AG09309 (cell line): Measurements from ENCODE around the gene GOLGA5.
"Not testable (repeated sequence)": the region's sequence is repeated elsewhere in the genome, so short reads cannot be mapped to it uniquely, and the experiment has no call there.

Experiments used
- DNase-seq: peaks from one replicate; pipeline ENCODE4 v3.0.0-alpha.2; 2010; ENCODE audit warnings: low read depth
- H3K4me3 ChIP-seq: 2 replicates; pipeline ENCODE4 v1.5.1; 2011; ENCODE audit warnings: mild to moderate bottlenecking, low read depth, low read length, moderate library complexity; ENCODE audit not compliant: control insufficient read depth
- TF ChIP-seq, protein P1 (sequence below): IDR thresholded peaks from 2 replicates; pipeline ENCODE4 v1.5.1; 2011; ENCODE audit warnings: mild to moderate bottlenecking, low read depth, low read length, inconsistent platforms; ENCODE audit not compliant: insufficient read depth, control insufficient read depth; ENCODE audit errors: missing control alignments

The GOLGA5 gene

DNA sequence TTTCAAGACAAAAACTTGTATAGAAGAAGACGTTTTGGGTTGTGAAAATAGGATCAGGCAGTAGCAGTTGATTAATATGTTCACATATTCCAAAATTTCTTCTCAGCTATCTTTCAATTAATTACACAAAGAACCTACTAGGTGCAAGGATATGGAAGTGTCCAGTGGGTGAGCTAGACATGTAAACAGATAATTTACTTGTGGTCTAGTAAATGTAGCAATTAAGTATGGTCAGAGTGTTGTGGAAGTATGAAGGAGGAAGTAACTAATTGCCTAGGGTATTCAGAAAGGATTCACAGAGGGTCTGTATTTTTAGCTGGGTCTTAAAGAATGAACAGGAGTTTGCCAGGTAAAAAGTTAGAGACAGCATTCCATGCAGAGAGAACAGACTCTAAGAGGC is 5.9 kb downstream of the GOLGA5 start:
- no peak for DNase-seq
- TF ChIP-seq, protein P1, sequence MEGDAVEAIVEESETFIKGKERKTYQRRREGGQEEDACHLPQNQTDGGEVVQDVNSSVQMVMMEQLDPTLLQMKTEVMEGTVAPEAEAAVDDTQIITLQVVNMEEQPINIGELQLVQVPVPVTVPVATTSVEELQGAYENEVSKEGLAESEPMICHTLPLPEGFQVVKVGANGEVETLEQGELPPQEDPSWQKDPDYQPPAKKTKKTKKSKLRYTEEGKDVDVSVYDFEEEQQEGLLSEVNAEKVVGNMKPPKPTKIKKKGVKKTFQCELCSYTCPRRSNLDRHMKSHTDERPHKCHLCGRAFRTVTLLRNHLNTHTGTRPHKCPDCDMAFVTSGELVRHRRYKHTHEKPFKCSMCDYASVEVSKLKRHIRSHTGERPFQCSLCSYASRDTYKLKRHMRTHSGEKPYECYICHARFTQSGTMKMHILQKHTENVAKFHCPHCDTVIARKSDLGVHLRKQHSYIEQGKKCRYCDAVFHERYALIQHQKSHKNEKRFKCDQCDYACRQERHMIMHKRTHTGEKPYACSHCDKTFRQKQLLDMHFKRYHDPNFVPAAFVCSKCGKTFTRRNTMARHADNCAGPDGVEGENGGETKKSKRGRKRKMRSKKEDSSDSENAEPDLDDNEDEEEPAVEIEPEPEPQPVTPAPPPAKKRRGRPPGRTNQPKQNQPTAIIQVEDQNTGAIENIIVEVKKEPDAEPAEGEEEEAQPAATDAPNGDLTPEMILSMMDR, result no peak
- no peak overlapping the region for H3K4me3 ChIP-seq

DNA sequence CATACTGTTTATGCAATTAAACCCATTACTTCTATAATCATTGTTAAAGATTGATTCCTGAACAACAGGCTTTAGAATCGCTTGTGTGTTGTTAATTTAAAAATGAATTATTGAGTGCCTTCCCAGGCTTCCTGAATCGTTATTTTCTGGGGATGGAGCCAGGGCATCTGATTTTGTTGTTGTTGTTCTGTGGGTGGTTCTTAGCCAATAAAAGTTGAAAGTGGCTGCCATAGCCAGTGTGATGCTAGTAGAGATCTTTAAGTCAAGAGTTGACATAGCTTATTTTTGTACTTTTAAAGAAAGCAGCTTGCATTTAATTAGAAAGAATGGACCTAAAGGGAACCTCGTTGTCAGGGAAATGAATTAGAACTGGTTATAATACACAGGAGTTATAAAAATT is 6.4 kb downstream of the GOLGA5 start:
- DNase-seq, result no peak
- H3K4me3 ChIP-seq, result no peak overlapping the region
- TF ChIP-seq, protein P1, result no peak

DNA sequence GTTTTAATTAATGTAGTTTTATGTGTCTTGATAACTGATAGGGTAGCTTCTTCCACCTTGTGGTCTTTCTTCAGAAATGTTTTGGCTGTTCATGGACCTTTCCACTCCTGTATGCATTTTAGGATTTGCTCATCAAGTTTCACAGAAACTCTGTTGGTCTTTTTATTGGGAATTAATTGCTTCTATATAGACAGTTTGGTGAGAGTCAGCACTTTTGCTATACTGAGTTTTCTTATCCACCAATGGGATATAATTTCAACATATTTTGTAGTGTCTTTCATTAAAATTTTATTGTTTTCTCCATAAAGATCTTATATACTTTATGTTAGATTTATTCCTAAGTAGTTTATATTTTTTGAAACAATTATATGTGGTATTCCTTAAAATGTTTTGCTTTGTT is 7.8 kb downstream of the GOLGA5 start:
- no peak overlapping the region for H3K4me3 ChIP-seq
- DNase-seq, result no peak
- TF ChIP-seq, protein P1, result no peak

DNA sequence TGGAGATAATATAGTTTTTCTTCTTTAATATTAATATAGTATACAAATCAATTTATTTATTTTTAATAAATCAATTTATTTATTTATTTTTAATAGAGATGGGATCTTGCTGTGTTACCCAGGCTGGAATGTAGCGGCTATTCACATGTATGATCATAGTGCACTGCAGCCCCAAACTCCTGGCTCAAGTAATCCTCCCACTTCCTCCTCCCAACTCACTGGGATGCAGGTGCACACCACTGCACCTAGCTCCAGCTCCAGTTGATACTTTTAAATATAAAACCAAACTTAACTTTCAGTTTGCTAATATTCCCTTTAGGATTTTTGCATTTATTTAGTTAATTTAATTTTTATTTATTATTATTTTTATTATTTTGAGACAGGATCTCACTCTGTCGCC is 8.6 kb downstream of the GOLGA5 start:
- TF ChIP-seq, protein P1, result no peak
- H3K4me3 ChIP-seq, result no peak overlapping the region
- no peak for DNase-seq

DNA sequence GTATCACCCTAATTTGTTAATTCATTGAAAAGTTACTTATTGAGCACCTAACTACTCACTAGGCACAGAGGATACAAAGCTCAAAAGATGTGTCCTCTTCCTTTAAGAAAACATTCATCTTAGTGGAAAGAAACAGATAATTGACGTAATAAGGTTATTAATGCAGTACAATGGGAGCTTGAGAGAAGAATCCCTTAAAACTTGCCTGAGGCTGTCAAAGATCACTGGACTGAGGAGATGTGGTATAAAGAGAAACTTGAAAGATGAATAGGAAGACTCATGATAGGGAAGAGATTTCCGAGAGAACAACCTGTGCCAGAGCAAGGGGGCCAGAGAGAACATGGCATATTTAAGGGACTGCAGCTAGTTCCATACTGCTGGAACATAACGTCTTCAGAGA is 19.1 kb downstream of the GOLGA5 start:
- no peak overlapping the region for H3K4me3 ChIP-seq
- no peak for DNase-seq
- TF ChIP-seq, protein P1, result no peak

DNA sequence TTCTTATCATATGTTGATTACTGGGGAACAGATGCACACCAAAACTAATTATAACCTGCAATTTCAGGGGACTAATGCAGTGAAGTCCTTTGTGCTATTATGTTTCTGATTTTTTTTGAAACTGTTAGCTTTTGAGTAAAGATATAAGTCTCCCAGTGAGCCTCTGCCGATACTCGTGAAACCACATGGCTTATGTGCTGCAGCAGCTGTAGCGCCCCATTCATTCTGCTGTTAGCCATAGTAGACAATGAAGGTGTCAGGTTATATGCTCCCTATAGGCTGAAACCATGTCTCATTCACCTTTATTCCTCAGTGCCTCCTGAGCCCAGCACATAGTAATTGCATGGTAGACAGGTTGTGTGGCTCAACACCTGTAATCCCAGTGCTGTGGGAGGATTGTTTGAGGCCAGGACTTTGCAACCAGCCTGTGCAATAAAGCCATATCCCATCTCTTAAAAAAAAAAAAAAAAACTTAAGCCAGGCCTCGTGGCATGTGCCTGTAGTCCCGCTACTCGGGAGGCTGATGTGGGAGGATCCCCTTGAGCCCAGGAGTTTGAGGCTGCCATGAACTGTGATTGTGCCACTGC is 25.0 kb downstream of the GOLGA5 start:
- no peak for DNase-seq
- H3K4me3 ChIP-seq, result no peak overlapping the region
- TF ChIP-seq, protein P1, result no peak

DNA sequence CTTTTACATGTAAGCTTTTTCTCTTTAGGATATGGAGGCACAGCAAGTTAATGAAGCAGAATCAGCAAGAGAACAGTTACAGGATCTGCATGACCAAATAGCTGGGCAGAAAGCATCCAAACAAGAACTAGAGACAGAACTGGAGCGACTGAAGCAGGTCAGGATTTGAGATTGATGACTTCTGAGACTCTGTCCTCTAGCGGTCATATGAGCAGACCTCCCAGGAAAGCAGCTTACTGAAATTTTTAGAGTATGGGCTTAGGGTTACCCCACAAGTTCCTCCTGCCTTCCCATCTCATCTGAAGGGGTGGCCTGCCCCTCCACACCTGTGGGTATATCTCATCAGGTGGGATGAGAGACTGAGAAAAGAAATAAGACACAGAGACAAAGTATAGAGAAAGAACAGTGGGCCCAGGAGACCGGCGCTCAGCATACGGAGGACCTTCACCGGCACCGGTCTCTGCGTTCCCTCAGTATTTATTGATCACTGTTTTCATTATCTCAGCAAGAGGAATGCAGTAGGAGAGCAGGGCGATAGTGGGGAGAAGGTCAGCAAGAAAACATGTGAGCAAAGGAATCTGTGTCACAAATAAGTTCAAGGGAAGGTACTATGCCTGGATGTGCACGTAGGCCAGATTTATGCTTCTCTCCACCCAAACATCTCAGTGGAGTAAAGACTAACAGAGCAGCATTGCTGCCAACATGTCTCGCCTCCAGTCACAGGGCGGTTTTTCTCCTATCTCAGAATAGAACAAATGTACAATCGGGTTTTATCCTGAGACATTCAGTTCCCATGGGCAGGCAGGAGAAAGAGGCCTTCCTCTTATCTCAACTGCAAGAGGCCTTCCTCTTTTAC is 25.8 kb downstream of the GOLGA5 start:
- not testable (repeated sequence) for H3K4me3 ChIP-seq, DNase-seq

DNA sequence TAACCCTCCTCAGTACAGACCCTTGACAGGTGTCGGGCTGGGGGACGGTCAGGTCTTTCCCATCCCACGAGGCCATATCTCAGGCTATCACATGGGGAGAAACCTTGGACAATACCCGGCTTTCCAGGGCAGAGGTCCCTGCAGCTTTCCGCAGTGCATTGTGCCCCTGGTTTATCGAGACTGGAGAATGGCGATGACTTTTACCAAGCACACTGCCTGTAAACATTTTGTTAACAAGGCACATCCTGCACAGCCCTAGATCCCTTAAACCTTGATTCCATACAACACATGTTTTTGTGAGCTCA is 26.4 kb downstream of the GOLGA5 start:
- not testable (repeated sequence) for DNase-seq

More for the DNA sequence above, 26.4 kb downstream of the GOLGA5 start:
- H3K4me3 ChIP-seq, result not testable (repeated sequence)
